Hematopoietic multipotent progenitor cell treated with erythropoietin and hydrocortisone succinate and interleukin-3 and kit ligand, for 8 days (in vitro differentiated cells): Measurements from ENCODE around the gene LZTS3.
"Not testable (repeated sequence)": the region's sequence is repeated elsewhere in the genome, so short reads cannot be mapped to it uniquely, and the experiment has no call there.

Experiments used
- DNase-seq: peaks from one replicate; pipeline ENCODE4 v3.0.0-alpha.2; 2015

The LZTS3 gene

GRCh38 chr20:3166913-3167342 lies 6.4 kb downstream of the LZTS3 start:
- no peak for DNase-seq

GRCh38 chr20:3166338-3166912 lies 6.9 kb downstream of the LZTS3 start:
- no peak for DNase-seq

- DNase-seq: no peak
These were observed 7.6 kb downstream of the LZTS3 start for GRCh38 chr20:3165473-3166337.

- no peak for DNase-seq
These were observed 8.5 kb downstream of the LZTS3 start for GRCh38 chr20:3164763-3165410.

GRCh38 chr20:3164043-3164762 lies 9.1 kb downstream of the LZTS3 start:
- no peak for DNase-seq

GRCh38 chr20:3163099-3164042 lies 10.0 kb downstream of the LZTS3 start:
- DNase-seq: no peak

- no peak for DNase-seq
These were observed 11.2 kb downstream of the LZTS3 start for GRCh38 chr20:3162080-3162611.

- no peak for DNase-seq
These were observed 11.9 kb downstream of the LZTS3 start for GRCh38 chr20:3161316-3162079.

- DNase-seq: no peak
These were observed 12.9 kb downstream of the LZTS3 start for GRCh38 chr20:3160418-3160817.

GRCh38 chr20:3158968-3159431 lies 14.3 kb downstream of the LZTS3 start:
- peak; percentile 68 for DNase-seq

- no peak for DNase-seq
These were observed 15.5 kb downstream of the LZTS3 start for GRCh38 chr20:3157817-3158216.

- DNase-seq: peak; percentile 49
These were observed 16.3 kb downstream of the LZTS3 start for GRCh38 chr20:3156811-3157619.

- DNase-seq: not testable (repeated sequence)
These were observed 21.2 kb downstream of the LZTS3 start for GRCh38 chr20:3152057-3152644.

- DNase-seq: no peak
These were observed 22.4 kb downstream of the LZTS3 start for GRCh38 chr20:3150908-3151307.

GRCh38 chr20:3146732-3147341 lies 26.5 kb downstream of the LZTS3 start:
- DNase-seq: no peak

- no peak for DNase-seq
These were observed 31.6 kb downstream of the LZTS3 start for GRCh38 chr20:3141757-3142156.

- no peak for DNase-seq
These were observed 35.9 kb downstream of the LZTS3 start for GRCh38 chr20:3137492-3137891.

- no peak for DNase-seq
These were observed 37.8 kb downstream of the LZTS3 start for GRCh38 chr20:3135507-3136070.

GRCh38 chr20:3134151-3134550 lies 39.2 kb downstream of the LZTS3 start:
- no peak for DNase-seq
